Endothelial cell of umbilical vein (primary cell): ENCODE data around the gene GIT2. TPM values are rescaled to one million over a fixed set of nuclear protein-coding genes. Genes with fewer than 3 reads are reported as not detected.

Source experiments
- BruUV-seq: library from RNA; stranded (reverse); fragments of 400-500 nt; replicated peaks from 2 replicates; lab custom pipeline; 2021; lab: Mats Ljungman, UMichigan
- CTCF ChIA-PET: fragments of 300-600, 350-600 bp; sonication (Branson Sonifier 250); formaldehyde crosslinking; loops from one replicate; lab custom pipeline; 2021; ENCODE audit warnings: antibody characterized with exemption, inconsistent platforms; lab: Charles Lee
- POLR2A ChIA-PET: fragments of 300-600, 350-600 bp; sonication (Branson Sonifier 250); formaldehyde crosslinking; loops from one replicate; lab custom pipeline; 2021; ENCODE audit warnings: antibody characterized with exemption, inconsistent platforms; lab: Charles Lee
- DNase-seq: peaks from one replicate; pipeline ENCODE4 v3.0.0-alpha.2; 2011; ENCODE audit warnings: low read depth, low spot score
- FAIRE-seq: peaks from 2 replicates; lab custom pipeline; 2011; peaks lifted over from hg19 to GRCh38; lab: Jason Lieb, UNC
- H2AFZ ChIP-seq: 2 replicates; pipeline ENCODE4 v1.6.0; 2012; ENCODE audit warnings: low read depth, low read length, control low read depth, inconsistent platforms
- H3K27ac ChIP-seq: 2 replicates; pipeline ENCODE4 v1.5.1; 2011; ENCODE audit warnings: low read depth, mild to moderate bottlenecking, control low read depth, low read length, moderate library complexity; ENCODE audit not compliant: insufficient read depth
- H3K27me3 ChIP-seq, 2 experiments: 2 replicates each; pipeline versions ENCODE4 v1.6.0 to v1.6.1; 2011; ENCODE audit warnings: low read length in 2 of 2, mixed read lengths in 1 of 2; ENCODE audit not compliant: control insufficient read depth in 2 of 2, insufficient read depth in 2 of 2
- H3K36me3 ChIP-seq, 2 experiments: 2 replicates in 1 of 2; 3 replicates in 1 of 2; pipeline ENCODE4 v1.5.1; 2011; ENCODE audit warnings: low read length in 2 of 2, mild to moderate bottlenecking in 1 of 2, moderate library complexity in 1 of 2; ENCODE audit not compliant: control insufficient read depth in 2 of 2, insufficient read depth in 2 of 2; ENCODE audit errors: extremely low read depth in 1 of 2
- H3K4me1 ChIP-seq: 3 replicates; pipeline ENCODE4 v1.5.1; 2011; ENCODE audit warnings: mild to moderate bottlenecking, low read length; ENCODE audit not compliant: control insufficient read depth, insufficient read depth; ENCODE audit errors: extremely low read depth
- H3K4me2 ChIP-seq: 2 replicates; pipeline ENCODE4 v1.6.1; 2011; ENCODE audit warnings: low read length, control low read depth, mixed read lengths; ENCODE audit not compliant: insufficient read depth
- H3K4me3 ChIP-seq, 3 experiments: fragments of 200-600 bp in 1 of 3; sonication (generic), shearing (Covaris generic) in 1 of 3; replicated peaks in 1 of 3; 2 replicates each; pipeline ENCODE4 v1.5.1; 2011 to 2016; ENCODE audit warnings: control low read depth in 3 of 3, low read length in 3 of 3, mild to moderate bottlenecking in 2 of 3, inconsistent platforms in 1 of 3, low read depth in 1 of 3, moderate library complexity in 1 of 3; ENCODE audit not compliant: insufficient read depth in 1 of 3
- H3K79me2 ChIP-seq: 2 replicates; pipeline ENCODE4 v1.6.0; 2012; ENCODE audit warnings: low read length, inconsistent platforms; ENCODE audit not compliant: control insufficient read depth, insufficient read depth
- H3K9ac ChIP-seq: replicated peaks from 2 replicates; pipeline ENCODE3; 2011; ENCODE audit warnings: low read length, control low read depth; ENCODE audit not compliant: insufficient read depth; ENCODE audit errors: extremely low read depth
- H3K9me1 ChIP-seq: replicated peaks from 3 replicates; pipeline ENCODE4 v1.6.0; 2011; ENCODE audit warnings: mild to moderate bottlenecking, low read length; ENCODE audit not compliant: control insufficient read depth, insufficient read depth; ENCODE audit errors: extremely low read depth
- H3K9me3 ChIP-seq: replicated peaks from 2 replicates; pipeline ENCODE4 v1.5.1; 2012; ENCODE audit warnings: low read length, inconsistent platforms; ENCODE audit not compliant: control insufficient read depth, insufficient read depth
- H4K20me1 ChIP-seq: replicated peaks from 2 replicates; pipeline ENCODE3; 2011; ENCODE audit warnings: mild to moderate bottlenecking, low read length; ENCODE audit not compliant: control insufficient read depth, insufficient read depth; ENCODE audit errors: extremely low read depth
- EZH2 ChIP-seq: IDR thresholded peaks from 2 replicates; pipeline ENCODE4 v1.6.1; 2012; ENCODE audit warnings: borderline replicate concordance, low read depth, mild to moderate bottlenecking, moderate library complexity, low read length, inconsistent platforms; ENCODE audit not compliant: severe bottlenecking
- FOS ChIP-seq: IDR thresholded peaks from 2 replicates; pipeline ENCODE4 v1.6.1; 2011; ENCODE audit warnings: mild to moderate bottlenecking, low read length, moderate library complexity, borderline replicate concordance; ENCODE audit not compliant: insufficient read depth
- GATA2 ChIP-seq: IDR thresholded peaks from 2 replicates; pipeline ENCODE4 v1.7.0; 2011; ENCODE audit warnings: low read depth, mild to moderate bottlenecking, moderate library complexity, mixed read lengths, low read length; ENCODE audit not compliant: insufficient read length, insufficient read depth
- JUN ChIP-seq: IDR thresholded peaks from 2 replicates; pipeline ENCODE4 v1.6.1; 2011; ENCODE audit warnings: borderline replicate concordance, low read depth; ENCODE audit not compliant: insufficient read length, insufficient read depth
- MAX ChIP-seq: IDR thresholded peaks from 2 replicates; pipeline ENCODE4 v1.6.1; 2011; ENCODE audit not compliant: insufficient read depth, insufficient read length
- MYC ChIP-seq: IDR thresholded peaks from one replicate; pipeline ENCODE4 v1.6.1; 2011; ENCODE audit warnings: mild to moderate bottlenecking, low read depth, low read length
- POLR2A ChIP-seq: IDR thresholded peaks from 2 replicates; pipeline ENCODE4 v1.6.1; 2012; ENCODE audit warnings: low read depth, mild to moderate bottlenecking, control low read depth, low read length
- POLR2AphosphoS5 ChIP-seq: IDR thresholded peaks from 2 replicates; pipeline ENCODE4 v1.6.1; 2012; ENCODE audit warnings: low read depth, mild to moderate bottlenecking, control low read depth, low read length, moderate library complexity; ENCODE audit not compliant: insufficient read depth
- dilution Hi-C: fragments of 300-500 bp; cut with MboI; formaldehyde crosslinking; loops from one replicate; pipeline ENCODE4 v1.15.0; 2019; ENCODE audit warnings: low sequenced_read_pairs; ENCODE audit not compliant: extremely low pct_ligation_motif_present
- intact Hi-C: fragments of 100-400 bp; cut with micrococcal nuclease; formaldehyde crosslinking; loops from one replicate; pipeline ENCODE4 v1.10.0; 2022
- polyA plus RNA-seq, 4 experiments: library from polyadenylated mRNA; depleted of rRNA in 3 of 4; stranded (reverse) in 3 of 4; unstranded in 1 of 4; fragments of >200 nt; gene quantifications; 2 replicates each; pipeline versions ENCODE4 v1.2.1 to v1.2.3, GENCODE V29; 2011 to 2012; ENCODE audit warnings: missing spikeins in 1 of 4
- total RNA-seq: library from RNA; stranded (reverse); gene quantifications from 2 replicates; pipeline ENCODE4 v1.2.3, GENCODE V29; 2021
- TF ChIP-seq, protein P1 (sequence below), 2 donors: IDR thresholded peaks; 1 replicate in 1 of 2; 2 replicates in 1 of 2; pipeline ENCODE4 v1.5.1; 2011; ENCODE audit warnings: low read length in 2 of 2, mild to moderate bottlenecking in 2 of 2, moderate library complexity in 2 of 2, control low read depth in 1 of 2, inconsistent platforms in 1 of 2, low read depth in 1 of 2; ENCODE audit not compliant: insufficient read depth in 1 of 2; ENCODE audit errors: extremely low read depth in 1 of 2

GIT2 gene
- total and polyA plus RNA-seq, 2 donors (not counting 3 experiments of a cell fraction or from before 2014, with no cell fraction given): 37.3 to 77.2 TPM

DNA sequence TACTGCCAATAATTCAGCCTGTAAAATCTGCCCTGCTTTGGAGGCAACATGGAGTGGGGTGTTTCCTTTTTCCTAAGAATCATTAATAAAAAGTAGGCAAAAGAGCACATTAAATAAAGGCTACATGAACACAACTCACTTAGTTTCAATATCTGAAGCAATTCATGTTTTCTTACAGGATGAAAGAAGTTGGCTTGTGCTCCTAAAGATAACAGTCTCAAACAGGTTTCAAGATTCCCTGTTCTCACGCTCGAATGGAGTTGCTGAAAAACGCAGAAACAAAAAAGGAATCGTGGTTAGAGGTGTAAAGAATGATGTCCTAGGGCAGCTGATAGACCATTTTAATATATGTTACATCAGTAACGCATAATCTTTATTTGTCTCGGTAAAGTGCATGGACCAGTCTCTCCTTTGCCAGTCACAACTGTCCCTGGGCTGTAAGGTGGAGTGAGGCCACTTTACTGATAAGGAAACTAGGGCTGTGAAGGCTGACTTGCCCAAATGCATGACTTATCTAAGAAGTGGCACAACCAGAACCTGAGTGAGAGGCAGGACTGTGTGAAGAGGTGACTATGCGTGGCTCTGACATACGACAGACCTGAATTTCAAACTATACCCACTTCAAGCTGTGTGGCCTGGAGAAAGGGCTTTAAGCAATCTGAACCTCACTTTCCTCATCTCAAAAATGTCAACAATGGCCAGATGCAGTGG is 12.6 kb downstream of the GIT2 start:
- no TSS peak for BruUV-seq
- intact Hi-C loops (no loop called here), dilution Hi-C loops (no loop called here)
- Histone ChIP-seq H3K27me3 (no peaks in the 10 kb centered on the region), H3K9me3 (no peaks in the 10 kb centered on the region), H3K4me2 (no peak overlapping the region), H3K9ac (no peak overlapping the region), H3K4me1 (peaks cover under 1% of the 10 kb centered on the region), H3K27ac (no peak overlapping the region), H4K20me1 (no peaks in the 10 kb centered on the region), H3K79me2 (no peaks in the 10 kb centered on the region), H3K4me3 (no peak overlapping the region), H3K9me1 (no peaks in the 10 kb centered on the region), H2AFZ (no peak overlapping the region), H3K36me3 (peaks cover 14 to 22% of the 10 kb centered on the region in 2 experiments)
- ChIA-PET POLR2A (no interaction called here), CTCF (no interaction called here)
- TF ChIP-seq, protein P1, sequence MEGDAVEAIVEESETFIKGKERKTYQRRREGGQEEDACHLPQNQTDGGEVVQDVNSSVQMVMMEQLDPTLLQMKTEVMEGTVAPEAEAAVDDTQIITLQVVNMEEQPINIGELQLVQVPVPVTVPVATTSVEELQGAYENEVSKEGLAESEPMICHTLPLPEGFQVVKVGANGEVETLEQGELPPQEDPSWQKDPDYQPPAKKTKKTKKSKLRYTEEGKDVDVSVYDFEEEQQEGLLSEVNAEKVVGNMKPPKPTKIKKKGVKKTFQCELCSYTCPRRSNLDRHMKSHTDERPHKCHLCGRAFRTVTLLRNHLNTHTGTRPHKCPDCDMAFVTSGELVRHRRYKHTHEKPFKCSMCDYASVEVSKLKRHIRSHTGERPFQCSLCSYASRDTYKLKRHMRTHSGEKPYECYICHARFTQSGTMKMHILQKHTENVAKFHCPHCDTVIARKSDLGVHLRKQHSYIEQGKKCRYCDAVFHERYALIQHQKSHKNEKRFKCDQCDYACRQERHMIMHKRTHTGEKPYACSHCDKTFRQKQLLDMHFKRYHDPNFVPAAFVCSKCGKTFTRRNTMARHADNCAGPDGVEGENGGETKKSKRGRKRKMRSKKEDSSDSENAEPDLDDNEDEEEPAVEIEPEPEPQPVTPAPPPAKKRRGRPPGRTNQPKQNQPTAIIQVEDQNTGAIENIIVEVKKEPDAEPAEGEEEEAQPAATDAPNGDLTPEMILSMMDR (IDR thresholded peaks at IDR 0.05; ENCODE audit: extremely low read depth in 1 of 2, insufficient read depth in 1 of 2, low read depth in 1 of 2, low read length in 2 of 2): no peak
- no peak for TF ChIP-seq GATA2
- no peak for TF ChIP-seq POLR2AphosphoS5
- no peak for TF ChIP-seq JUN
- no peak for TF ChIP-seq FOS
- no peak for TF ChIP-seq POLR2A
- no peak for TF ChIP-seq MYC
- TF ChIP-seq EZH2: no peak
- TF ChIP-seq MAX: no peak
- FAIRE-seq (no peak), DNase-seq (no peak)
